GM19193 (cell line): ENCODE measurements around the gene PRLR.

ENCODE experiments used
- POLR2A ChIP-seq: IDR thresholded peaks from 4 replicates; pipeline ENCODE4 v1.6.1; 2011; ENCODE audit not compliant: insufficient read depth, insufficient read length; ENCODE audit errors: extremely low read depth

Gene PRLR

DNA sequence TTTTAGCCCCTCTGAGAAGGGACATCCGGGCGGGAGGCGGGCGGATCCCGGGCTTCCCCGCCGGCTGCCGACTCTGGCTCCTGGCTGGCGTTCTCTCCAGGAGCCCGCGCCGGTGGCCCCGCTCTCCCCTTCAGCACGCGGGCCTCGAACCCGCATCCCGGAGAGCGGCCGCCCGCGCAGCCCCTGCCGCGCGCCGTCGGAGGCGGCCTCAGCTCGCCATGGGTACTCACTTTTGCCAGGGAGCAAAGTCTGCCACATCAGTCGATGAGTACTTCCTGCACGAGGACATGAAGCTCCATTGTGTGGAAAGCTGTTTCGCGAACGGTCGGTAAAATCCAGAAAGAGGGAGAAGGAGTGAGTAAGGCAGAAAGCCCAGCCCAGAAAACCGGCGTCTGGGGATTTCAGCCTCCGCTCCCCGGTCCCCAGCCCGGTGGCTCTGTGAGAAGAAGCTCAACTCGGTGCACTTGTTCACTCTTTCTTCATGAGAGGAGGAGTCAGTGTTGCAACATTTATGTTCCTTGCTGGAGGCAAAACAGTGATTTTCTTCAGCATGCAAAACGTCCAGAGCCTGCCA lies at the start of gene PRLR:
Gene PRLR, minus strand, starts transcription at position 450 of the 574 bp plus-strand sequence. CDS start 140,867 bp downstream, outside the sequence.
- TF ChIP-seq POLR2A = no peak

- TF ChIP-seq POLR2A = no peak
These were observed 44.7 kb upstream of the PRLR start for GRCh38 chr5:35274839-35275509.

GRCh38 chr5:35269006-35269405 lies 38.7 kb upstream of the PRLR start:
- no peak for TF ChIP-seq POLR2A

- no peak for TF ChIP-seq POLR2A
These were observed 36.0 kb upstream of the PRLR start for GRCh38 chr5:35266276-35266675.

GRCh38 chr5:35264509-35264908 lies 34.2 kb upstream of the PRLR start:
- no peak for TF ChIP-seq POLR2A

DNA sequence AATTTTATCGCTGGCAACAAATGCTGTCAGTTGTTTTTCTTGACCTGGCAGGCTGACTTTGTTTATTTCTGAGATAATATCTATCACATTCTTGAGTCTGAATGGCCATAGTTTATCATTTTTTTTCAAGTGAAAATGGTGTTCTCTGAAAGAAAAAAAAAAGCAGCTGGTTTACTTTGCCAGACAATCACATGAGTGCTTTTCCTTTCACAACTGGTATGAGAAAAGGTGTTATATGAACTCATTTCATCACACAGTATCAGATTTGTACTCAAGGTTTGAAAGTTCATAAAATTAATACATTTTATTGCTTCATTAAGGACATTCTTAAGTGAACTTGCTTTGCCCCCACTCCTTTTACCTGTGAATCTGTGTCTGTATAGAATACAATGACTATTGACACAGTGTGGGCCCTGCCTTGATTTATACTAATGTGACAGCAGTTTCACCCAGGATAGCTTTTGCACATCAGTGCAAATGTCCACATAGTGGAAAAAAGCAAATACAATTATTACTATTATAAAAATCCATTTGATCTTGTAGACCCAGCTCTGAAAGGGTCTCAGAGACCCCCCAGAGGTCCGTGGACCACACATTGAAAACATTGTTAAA lies 33.1 kb upstream of the PRLR start:
- TF ChIP-seq POLR2A = no peak

GRCh38 chr5:35253582-35253981 lies 23.3 kb upstream of the PRLR start:
- TF ChIP-seq POLR2A = no peak

GRCh38 chr5:35252963-35253362 lies 22.7 kb upstream of the PRLR start:
- no peak for TF ChIP-seq POLR2A

GRCh38 chr5:35248843-35249780 lies 18.8 kb upstream of the PRLR start:
- TF ChIP-seq POLR2A = no peak

DNA sequence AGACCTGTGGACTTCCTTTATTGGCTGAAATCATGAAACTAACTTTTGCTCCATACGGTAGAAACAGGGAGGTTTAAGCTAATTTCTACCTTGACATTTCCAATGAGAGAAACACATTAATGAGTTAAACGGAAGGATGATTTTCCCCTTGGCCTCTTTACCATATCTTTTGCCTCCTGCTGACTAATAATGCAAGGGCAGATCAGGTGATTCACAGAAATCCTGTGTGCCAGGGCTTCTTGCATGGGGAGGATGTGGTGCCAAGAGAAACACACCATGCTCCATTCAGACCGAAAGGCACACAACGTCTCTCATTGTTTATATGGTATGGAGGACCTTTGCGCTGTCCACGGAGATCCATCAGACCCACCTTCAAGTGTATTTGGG lies 17.4 kb upstream of the PRLR start:
- no peak for TF ChIP-seq POLR2A

DNA sequence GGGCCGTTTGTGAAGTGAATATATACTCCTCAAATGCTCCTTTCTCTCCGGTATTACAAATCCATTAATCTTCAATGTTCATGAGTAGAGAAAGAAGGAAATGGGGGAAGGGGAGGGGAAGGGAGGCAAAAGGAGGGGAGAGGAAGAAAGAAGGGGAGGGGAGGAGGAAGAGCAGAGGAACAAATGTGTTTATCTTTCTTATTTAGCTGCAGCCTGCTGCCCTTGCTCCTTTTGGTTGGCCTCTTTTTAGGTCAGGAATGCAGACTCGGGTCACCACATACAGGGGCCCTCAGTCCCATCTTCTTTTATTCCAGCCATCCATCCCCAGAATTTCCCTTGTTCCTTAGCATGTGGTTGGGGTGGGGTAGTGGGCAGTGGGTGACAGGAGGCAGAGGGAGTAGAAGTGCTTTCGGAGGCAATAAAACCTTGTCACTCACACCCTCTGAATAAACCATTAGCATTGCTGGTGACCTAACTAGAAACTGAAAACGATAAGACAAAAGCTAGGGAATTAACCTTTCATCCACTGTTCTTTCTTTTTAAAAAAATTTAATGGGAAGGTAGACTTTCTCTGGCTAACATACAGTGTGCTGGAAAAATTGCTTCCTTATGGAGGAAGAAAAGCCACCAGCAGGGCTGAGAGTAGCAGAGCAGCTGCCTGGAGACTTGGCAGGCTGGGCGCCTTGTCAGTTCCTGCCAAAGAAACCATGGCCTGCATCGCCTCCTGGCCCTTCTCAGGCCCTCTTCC lies 16.8 kb upstream of the PRLR start:
- no peak for TF ChIP-seq POLR2A

DNA sequence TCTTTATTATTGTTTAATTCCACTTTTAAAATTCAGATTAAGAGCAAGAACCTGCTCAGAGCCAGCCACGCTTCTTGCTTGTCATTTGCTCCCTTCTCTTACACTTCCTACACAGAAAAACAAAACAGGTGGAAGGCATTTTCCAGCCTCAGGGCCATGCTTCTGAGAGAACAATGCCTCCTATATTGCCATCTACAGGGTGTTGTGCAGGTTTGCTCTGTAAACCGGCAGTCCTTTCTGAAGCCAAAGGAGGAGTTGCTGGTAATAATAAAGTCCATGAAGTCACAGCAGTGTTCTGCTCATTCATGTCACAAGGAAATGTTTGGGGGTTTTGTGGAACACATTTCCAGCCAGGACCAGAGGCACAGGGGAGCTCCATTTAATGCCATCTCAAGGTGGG lies 16.1 kb upstream of the PRLR start:
- TF ChIP-seq POLR2A = no peak

DNA sequence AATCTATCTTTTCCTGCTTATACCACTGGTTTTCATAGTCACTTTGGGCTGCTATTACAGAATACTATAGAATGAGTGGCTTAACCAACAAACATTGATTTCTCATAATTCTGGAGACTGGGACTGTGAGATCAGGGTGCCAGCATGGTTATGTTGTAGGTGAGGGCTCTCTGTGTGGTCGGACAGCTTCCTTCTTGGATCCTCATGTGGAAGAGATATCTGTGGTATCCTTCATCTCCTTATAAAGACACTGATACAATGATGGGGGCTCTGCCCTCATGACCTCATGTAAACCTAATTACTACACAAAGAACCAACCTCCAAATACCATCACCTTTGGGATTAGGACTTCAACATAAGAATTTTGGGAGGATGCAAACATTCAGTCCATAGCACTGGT lies 13.9 kb upstream of the PRLR start:
- no peak for TF ChIP-seq POLR2A

- TF ChIP-seq POLR2A = no peak
These were observed 12.5 kb upstream of the PRLR start for GRCh38 chr5:35242702-35243258.
